ENCODE data around the gene ZNF732.
"Not testable (repeated sequence)": the region's sequence is repeated elsewhere in the genome, so short reads cannot be mapped to it uniquely, and the experiment has no call there.

Gene ZNF732

DNA sequence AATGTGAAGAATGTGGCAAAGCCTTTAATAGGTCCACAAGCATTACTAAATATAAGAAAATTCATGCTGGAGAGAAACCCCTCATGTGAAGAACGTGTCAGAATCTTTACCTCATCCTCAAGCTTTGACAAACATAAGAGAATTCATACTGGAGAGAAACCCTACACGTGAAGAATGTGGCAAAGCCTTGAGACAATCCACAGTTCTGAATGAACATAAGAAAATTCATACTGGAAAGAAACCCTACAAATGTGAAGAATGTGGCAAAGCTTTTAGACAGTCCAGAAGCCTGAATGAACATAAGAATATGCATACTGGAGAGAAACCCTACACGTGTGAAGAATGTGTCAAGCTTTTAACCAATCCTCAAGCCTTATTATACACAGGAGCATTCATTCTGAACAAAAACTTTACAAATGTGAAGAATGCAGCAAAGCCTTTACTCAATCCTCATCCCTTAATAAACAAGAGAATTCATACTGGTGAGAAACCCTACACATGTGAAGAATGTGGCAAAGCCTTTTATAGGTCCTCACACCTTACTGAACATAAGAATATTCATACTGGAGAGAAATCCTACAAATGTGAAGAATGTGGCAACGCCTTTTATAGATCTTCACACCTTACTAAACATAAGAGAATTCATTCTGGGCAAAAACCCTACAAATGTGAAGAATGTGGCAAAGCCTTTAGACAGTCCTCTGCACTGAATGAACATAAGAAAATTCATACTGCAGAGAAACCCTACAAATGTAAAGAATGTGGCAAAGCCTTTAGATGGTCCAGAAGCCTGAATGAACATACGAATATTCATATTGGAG is 51.1 kb downstream of the ZNF732 start:
- no peak for DNase-seq (ENCODE audit: extremely low spot score)
- ChIA-PET POLR2A (no interaction called here), CTCF (no interaction called here)
- TF ChIP-seq NFRKB (IDR thresholded peaks at IDR 0.05) (no peak), TARDBP (IDR thresholded peaks at IDR 0.05) (no peak), FOXA1 (IDR thresholded peaks at IDR 0.05) (no peak), BHLHE40 (IDR thresholded peaks at IDR 0.05; ENCODE audit: borderline replicate concordance) (no peak), ARNT (IDR thresholded peaks at IDR 0.05) (no peak), FOXM1 (IDR thresholded peaks at IDR 0.05; ENCODE audit: borderline replicate concordance) (no peak)
- TF ChIP-seq, protein P1, sequence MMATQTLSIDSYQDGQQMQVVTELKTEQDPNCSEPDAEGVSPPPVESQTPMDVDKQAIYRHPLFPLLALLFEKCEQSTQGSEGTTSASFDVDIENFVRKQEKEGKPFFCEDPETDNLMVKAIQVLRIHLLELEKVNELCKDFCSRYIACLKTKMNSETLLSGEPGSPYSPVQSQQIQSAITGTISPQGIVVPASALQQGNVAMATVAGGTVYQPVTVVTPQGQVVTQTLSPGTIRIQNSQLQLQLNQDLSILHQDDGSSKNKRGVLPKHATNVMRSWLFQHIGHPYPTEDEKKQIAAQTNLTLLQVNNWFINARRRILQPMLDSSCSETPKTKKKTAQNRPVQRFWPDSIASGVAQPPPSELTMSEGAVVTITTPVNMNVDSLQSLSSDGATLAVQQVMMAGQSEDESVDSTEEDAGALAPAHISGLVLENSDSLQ (IDR thresholded peaks at IDR 0.05): no peak

DNA sequence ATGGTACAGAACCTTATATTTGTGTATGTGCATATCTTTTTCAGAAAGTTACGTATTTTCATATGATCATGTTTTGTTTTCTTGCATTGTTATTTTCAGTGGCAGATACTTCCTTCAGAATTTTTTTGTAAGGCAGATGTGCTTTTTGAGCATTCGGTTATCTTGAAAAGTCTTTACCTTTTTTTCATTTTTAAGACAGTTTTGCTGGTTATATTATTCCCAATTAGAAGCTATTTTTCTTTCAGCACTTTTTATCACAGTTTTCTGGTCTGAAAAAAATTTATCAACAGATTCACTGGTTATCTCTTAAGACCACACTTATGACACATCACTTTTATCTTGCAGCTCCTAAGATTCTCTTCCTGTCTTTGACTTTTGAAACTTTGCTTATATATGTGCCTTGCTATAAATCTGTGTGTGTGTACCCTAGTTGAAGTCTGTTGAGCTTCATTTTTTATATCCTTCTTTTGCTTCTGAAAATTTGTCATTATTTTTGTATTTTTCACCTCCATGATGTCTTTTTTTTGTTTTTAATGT is 53.1 kb downstream of the ZNF732 start:
- CTCF ChIA-PET: no interaction called here
- no peak for TF ChIP-seq L3MBTL2 (conservative IDR thresholded peaks at IDR 0.05)
- no peak for TF ChIP-seq FOXK2 (IDR thresholded peaks at IDR 0.05)
- TF ChIP-seq, protein P1 (IDR thresholded peaks at IDR 0.05): no peak
- TF ChIP-seq TARDBP (IDR thresholded peaks at IDR 0.05): no peak
- no peak for TF ChIP-seq ARNT (IDR thresholded peaks at IDR 0.05)
- TF ChIP-seq SUZ12 (IDR thresholded peaks at IDR 0.05): no peak
- TF ChIP-seq CTBP1 (IDR thresholded peaks at IDR 0.05; ENCODE audit: borderline replicate concordance): no peak
- TF ChIP-seq HDGF (IDR thresholded peaks at IDR 0.05; ENCODE audit: borderline replicate concordance): no peak
- TF ChIP-seq ZNF384 (IDR thresholded peaks at IDR 0.05): no peak
- TF ChIP-seq LEF1 (IDR thresholded peaks at IDR 0.05; ENCODE audit: borderline replicate concordance): no peak
- no peak for TF ChIP-seq FOXM1 (IDR thresholded peaks at IDR 0.05; ENCODE audit: borderline replicate concordance)
- no peak for TF ChIP-seq SP1 (IDR thresholded peaks at IDR 0.05)
- TF ChIP-seq NFRKB (IDR thresholded peaks at IDR 0.05): no peak
- TF ChIP-seq FOXA1 (IDR thresholded peaks at IDR 0.05): no peak
- no peak for TF ChIP-seq ELF4 (IDR thresholded peaks at IDR 0.05)
- TF ChIP-seq BHLHE40 (IDR thresholded peaks at IDR 0.05; ENCODE audit: borderline replicate concordance): no peak
- POLR2A ChIA-PET: no interaction called here
- no peak for DNase-seq (ENCODE audit: extremely low spot score)

DNA sequence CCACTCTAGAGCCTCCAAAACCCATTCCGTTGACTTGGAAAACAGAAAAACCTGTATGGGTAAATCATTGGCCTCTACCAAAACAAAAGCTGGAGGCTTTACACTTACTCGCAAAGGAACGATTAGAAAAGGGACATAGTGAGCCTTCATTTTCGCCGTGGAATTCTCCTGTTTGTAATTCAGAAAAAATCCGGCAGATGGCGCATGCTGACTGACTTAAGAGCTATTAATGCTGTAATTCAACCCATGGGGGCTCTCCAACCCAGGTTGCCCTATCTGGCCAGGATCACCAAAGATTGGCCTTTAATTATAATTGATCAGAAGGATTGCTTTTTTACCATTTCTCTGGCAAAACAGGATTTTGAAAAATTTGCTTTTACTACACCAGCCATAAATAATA is 60.8 kb downstream of the ZNF732 start:
- TF ChIP-seq FOXA1 (IDR thresholded peaks at IDR 0.05): no peak
- TF ChIP-seq FOXK2 (IDR thresholded peaks at IDR 0.05): no peak
- no peak for TF ChIP-seq ZNF384 (IDR thresholded peaks at IDR 0.05)
- TF ChIP-seq L3MBTL2 (conservative IDR thresholded peaks at IDR 0.05): no peak
- TF ChIP-seq BHLHE40 (IDR thresholded peaks at IDR 0.05; ENCODE audit: borderline replicate concordance): no peak
- TF ChIP-seq FOXM1 (IDR thresholded peaks at IDR 0.05; ENCODE audit: borderline replicate concordance): no peak
- TF ChIP-seq CTBP1 (IDR thresholded peaks at IDR 0.05; ENCODE audit: borderline replicate concordance): no peak
- no peak for TF ChIP-seq SP1 (IDR thresholded peaks at IDR 0.05)
- TF ChIP-seq HDGF (IDR thresholded peaks at IDR 0.05; ENCODE audit: borderline replicate concordance): no peak
- TF ChIP-seq LEF1 (IDR thresholded peaks at IDR 0.05; ENCODE audit: borderline replicate concordance): no peak
- TF ChIP-seq ARNT (IDR thresholded peaks at IDR 0.05): no peak
- TF ChIP-seq SUZ12 (IDR thresholded peaks at IDR 0.05): no peak
- no peak for TF ChIP-seq TARDBP (IDR thresholded peaks at IDR 0.05)
- ChIA-PET POLR2A (no interaction called here), CTCF (interaction anchor here (1.3 kb wide), 1 partner anchor 742 kb away, joined by 3 read pairs; the partner anchor contains the start of gene IDUA)
- DNase-seq (ENCODE audit: extremely low spot score): peak; percentile 15

DNA sequence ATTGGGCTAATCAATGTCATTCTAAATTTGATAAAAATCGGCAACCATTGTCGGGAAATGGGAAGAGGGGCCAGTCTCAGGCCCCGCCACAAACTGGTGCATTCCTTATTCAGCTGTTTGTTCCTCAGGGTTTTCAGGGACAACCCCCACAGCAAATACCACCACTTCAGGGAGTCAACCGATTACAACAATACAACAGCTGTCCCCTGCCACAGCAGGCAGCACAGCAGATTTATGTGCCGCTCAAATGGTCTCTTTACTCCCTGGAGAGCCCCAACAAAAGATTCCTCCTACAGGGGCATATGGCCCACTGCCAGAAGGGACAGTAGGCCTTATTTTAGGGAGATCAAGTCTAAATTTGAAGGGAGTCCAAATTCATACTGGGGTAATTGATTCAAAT is 61.8 kb downstream of the ZNF732 start:
- ChIA-PET POLR2A (no interaction called here), CTCF (no interaction called here)
- no peak for DNase-seq (ENCODE audit: extremely low spot score)
- TF ChIP-seq ZNF384 (IDR thresholded peaks at IDR 0.05): no peak
- TF ChIP-seq, protein P1 (IDR thresholded peaks at IDR 0.05): no peak
- no peak for TF ChIP-seq BHLHE40 (IDR thresholded peaks at IDR 0.05; ENCODE audit: borderline replicate concordance)
- TF ChIP-seq NFRKB (IDR thresholded peaks at IDR 0.05): no peak
- TF ChIP-seq FOXA1 (IDR thresholded peaks at IDR 0.05): no peak
- no peak for TF ChIP-seq CTBP1 (IDR thresholded peaks at IDR 0.05; ENCODE audit: borderline replicate concordance)
- no peak for TF ChIP-seq HDGF (IDR thresholded peaks at IDR 0.05; ENCODE audit: borderline replicate concordance)

DNA sequence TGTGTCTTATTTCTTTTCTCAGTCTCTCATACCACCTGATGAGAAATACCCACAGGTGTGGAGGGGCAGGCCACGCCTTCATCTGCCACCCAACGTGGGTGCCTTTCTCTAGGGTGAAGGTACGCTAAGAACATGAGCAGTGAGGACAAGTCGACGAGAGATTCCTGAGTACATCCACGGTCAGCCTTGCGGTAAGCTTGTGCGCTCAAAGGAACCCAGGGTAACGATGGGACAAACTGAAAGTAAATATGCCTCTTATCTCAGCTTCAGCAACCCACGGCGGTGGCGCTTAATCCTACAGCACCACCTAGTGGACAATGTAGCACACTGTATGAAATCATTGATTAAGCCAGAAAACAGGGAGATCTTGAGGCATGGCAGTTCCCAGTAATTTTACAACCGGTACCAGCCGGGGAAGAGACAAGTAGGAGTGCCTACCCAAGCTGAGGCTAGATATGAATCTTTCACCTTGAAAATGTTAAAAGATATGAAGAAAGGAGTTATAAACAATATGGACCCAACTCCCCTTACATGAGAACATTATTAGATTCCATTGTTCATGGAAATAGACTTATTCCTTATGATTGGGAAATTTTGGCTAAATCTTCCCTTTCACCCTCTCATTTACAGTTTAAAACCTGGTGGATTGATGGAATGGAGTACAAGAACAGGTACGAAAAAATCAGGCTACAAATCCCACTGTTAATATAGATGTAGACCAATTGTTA is 63.0 kb downstream of the ZNF732 start:
- POLR2A ChIA-PET: no interaction called here
- TF ChIP-seq LEF1 (IDR thresholded peaks at IDR 0.05; ENCODE audit: borderline replicate concordance) (no peak), ELF4 (IDR thresholded peaks at IDR 0.05) (no peak), ARNT (IDR thresholded peaks at IDR 0.05) (no peak), HDGF (IDR thresholded peaks at IDR 0.05; ENCODE audit: borderline replicate concordance) (no peak), CTBP1 (IDR thresholded peaks at IDR 0.05; ENCODE audit: borderline replicate concordance) (no peak), FOXK2 (IDR thresholded peaks at IDR 0.05) (no peak), L3MBTL2 (conservative IDR thresholded peaks at IDR 0.05) (no peak), SUZ12 (IDR thresholded peaks at IDR 0.05) (no peak), TARDBP (IDR thresholded peaks at IDR 0.05) (no peak)
- TF ChIP-seq, protein P1 (IDR thresholded peaks at IDR 0.05): no peak
- DNase-seq (ENCODE audit: extremely low spot score): peak; percentile 52
- CTCF ChIA-PET: no interaction called here

DNA sequence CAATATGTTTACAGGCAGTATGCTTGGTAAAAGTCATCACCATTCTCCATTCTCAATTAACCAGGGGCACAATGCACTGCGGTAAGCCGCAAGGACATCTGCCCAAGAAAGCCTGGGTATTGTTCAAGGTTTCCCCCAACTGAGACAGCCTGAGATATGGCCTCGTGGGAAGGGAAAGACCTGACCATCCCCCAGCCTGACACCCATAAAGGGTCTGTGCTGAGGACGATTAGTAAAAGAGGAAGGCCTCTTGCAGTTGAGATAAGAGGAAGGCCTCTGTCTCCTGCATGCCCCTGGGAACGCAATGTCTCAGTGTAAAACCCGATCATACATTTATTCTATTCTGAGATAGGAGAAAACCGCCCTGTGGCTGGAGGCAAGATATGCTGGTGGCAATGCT is 63.9 kb downstream of the ZNF732 start:
- POLR2A ChIA-PET; DNase-seq (ENCODE audit: extremely low spot score); CTCF ChIA-PET: not testable (repeated sequence)

All from HEK293T (cell line).